NCI-H1417 treated with DMSO at 0.1 percent for 48 hours (cell line): ENCODE measurements around the gene KLHL34.

Experiments
- DNase-seq: peaks from one replicate; lab custom pipeline; 2025; lab: John Stamatoyannopoulos, UW

KLHL34 gene

DNA sequence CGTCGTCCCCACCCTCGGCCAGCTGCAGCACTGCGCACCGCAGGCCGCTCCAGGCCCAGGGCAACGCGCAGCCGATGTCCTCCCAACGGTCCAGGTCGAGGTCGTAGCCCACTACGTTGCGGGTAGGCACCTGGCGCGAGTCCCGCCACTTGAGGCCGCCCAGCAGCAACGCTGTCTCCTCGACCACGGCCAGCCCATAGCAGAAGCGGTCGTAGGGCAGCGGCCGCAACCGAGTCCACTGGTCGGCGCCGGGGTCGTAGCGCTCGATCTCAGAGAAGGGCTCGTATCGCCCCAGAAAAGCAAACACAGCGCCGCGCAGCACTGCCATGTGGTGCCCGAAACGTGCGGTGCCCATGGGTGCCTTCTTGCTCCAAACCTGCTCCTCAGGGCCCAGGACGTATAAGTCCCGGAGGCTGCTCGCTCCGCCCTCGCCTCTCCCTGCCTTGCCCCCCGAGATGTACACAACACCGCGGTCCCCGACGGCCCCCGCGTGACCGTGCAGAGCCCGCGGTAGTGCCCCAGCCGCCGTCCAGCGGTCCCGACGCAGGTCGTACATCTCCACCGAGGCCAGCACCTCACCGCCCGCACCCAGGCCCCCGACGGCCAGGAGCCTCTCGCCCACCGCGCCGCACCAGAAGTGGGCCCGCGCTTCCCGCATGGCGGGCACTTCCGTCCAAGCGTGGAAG is 2.1 kb downstream of the KLHL34 start:
- DNase-seq, result no peak

GRCh38 chrX:21645886-21646285 is 12.2 kb downstream of the KLHL34 start:
- no peak for DNase-seq

DNA sequence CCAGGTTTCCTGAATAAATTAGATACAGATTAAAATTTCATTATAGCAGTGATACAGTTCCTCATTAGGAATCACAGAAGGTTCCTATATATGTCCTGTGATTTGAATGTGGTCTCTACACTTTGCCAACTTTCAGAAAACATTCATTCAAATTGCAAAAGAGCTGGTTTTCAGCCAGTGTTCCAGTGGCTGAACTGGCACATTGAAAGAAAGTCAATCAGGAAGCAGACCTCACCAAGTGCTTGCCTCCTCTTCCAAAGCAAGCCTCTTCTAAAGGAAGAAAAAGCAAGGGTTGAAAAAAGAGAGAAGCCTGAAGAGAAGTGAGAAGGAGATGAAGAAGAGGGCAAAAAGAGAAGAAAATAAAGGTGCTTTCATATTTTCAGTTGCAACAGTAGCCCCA is 12.7 kb downstream of the KLHL34 start:
- DNase-seq, result no peak

DNA sequence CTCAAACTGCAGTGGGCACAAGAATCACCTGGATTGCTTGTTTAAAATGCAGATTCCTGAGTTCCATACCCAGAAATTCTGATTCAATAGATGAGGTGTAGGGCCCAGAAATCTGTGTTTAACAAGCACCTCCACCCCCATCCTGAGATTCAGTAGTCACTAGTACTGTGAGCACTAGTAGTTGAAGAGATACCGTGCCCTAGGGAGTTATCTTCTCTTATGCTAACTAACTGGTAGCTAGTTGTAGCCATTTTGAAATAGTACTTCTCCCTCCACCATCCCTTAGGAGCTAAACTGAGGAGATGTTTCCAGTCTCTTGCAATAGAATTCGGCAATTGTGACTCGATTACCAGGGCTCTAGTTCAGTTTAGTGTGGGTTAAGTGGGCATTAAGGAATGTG is 18.4 kb downstream of the KLHL34 start:
- no peak for DNase-seq

GRCh38 chrX:21638311-21638710 is 19.8 kb downstream of the KLHL34 start:
- DNase-seq, result no peak

DNA sequence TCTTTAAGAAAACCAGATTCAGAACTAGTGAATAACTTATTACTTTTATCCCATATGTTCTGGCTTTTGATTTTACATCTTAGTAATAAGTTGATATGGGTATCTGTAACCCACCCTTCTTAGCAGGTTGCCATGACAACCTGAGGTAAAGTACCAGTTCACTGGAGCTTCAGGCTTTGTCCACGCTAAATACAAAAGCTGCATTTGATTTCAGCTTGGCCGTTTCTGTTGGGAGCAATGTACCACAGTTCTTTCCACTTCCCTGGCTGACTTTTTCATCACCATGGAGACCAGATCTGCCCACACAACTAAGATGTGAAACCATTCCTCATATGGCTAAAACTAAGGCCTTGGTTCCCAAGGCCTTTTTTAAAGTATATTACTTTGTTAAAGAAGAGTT is 26.1 kb downstream of the KLHL34 start:
- no peak for DNase-seq

- no peak for DNase-seq
These were observed 34.2 kb downstream of the KLHL34 start for GRCh38 chrX:21623778-21624501.

DNA sequence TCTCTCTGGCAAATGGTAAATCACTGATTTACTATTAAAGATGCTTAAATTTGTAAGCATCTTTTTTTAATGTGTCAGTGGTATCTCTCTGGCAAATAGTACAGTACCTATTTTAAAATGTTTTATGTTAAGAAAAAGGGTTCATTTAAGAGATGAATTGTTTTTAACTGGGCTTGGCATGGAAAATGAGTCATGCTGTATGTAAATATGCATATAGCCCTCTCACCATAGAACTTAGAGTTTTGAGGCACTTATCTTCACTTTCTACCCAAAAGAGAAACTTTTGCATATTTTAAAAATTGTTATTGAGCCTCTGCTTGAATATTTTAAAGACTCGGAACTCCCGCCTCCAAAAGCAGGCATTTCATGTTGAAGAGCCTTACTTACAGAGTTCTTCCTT is 37.9 kb downstream of the KLHL34 start:
- no peak for DNase-seq

DNA sequence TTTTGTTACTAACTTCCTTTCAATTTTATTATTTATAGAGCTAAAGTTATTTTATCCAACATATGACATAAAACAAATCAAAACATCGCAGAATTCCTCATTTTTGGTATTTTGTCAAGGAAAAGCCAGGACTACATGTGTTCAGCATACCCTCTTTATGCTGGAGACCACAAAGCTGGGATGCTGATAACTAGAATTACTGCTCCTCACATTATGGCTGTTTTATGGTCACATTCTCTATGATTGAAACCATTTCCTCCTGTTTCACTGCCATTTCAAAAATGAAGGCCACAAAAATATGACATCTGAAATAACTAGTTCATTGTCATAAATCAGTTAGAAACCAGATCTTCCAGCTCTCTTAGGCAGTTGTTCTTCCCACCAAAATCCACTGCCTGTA is 41.7 kb downstream of the KLHL34 start:
- no peak for DNase-seq

DNA sequence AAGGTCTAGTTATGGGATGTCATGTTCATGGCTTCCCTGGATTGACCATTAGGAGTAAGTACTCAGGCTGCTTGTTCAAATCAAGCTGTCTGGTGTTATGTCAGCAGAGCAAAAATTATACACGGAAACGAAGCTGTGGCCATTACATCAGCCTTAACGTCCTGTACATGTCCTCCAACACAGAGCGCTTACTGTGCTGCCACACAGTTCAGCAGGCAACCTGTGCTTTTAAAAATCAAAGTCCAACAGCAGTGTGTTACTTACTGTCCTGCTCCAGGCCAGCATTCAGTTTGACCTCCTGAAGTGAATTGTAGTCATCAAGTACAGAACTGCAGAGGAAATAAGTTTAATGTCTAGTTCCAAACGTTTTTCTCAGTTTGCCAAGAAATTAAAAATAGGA is 46.0 kb downstream of the KLHL34 start:
- no peak for DNase-seq

- DNase-seq, result no peak
These were observed 48.0 kb downstream of the KLHL34 start for GRCh38 chrX:21610168-21610567.

DNA sequence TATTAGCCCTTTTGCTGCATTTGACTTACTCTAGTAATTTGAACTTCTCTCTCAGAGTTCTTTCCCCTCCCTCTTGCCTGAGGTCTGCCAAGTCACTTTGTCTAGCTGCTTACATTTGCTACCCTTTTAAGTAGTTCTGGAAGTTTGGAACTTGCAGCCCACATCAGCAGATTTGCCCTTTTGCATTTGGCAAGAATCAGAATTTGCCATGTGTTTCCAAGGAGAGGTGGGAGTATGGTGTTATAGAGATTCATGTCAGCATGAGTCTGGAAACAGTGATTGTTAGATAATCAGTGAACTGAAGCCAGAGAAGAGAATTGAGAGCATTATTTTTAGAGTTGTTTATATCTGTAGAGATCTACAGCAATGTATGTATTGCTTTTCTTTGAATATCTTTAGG is 52.1 kb downstream of the KLHL34 start:
- no peak for DNase-seq
